IMR-90 (cell line): Measurements from ENCODE around the gene TRIM40. TPM values are rescaled to one million over a fixed set of nuclear protein-coding genes. Genes with fewer than 3 reads are reported as not detected.

Experiments used
- ATAC-seq: fragments of 200-7000 bp; cut with Tn5 transposase; 2 replicates; pipeline ENCODE4 v1.9.1; 2020; ENCODE audit warnings: low read depth, mild to moderate bottlenecking, moderate library complexity
- BruUV-seq: library from RNA; stranded (reverse); fragments of 400-500 nt; replicated peaks from 2 replicates; lab custom pipeline; 2021; lab: Mats Ljungman, UMichigan
- CTCF ChIA-PET: fragments of 300-600 bp; formaldehyde crosslinking; extraction: SDS; loops from one replicate; lab custom pipeline; 2021; ENCODE audit warnings: antibody characterized with exemption; lab: Yijun Ruan, JAX
- POLR2A ChIA-PET: fragments of 300-600 bp; sonication (Branson Sonifier 250); formaldehyde crosslinking; loops from one replicate; lab custom pipeline; 2022; ENCODE audit warnings: antibody characterized with exemption; ENCODE audit not compliant: unreplicated experiment; lab: Charles Lee
- DNase-seq: peaks from one replicate; pipeline ENCODE4 v3.0.0; 2013
- H2AFZ ChIP-seq: replicated peaks from 2 replicates; pipeline ENCODE3; 2013; ENCODE audit warnings: low read length, mild to moderate bottlenecking; ENCODE audit not compliant: poor library complexity
- H2AK5ac ChIP-seq: 2 replicates; pipeline ENCODE4 v1.6.1; 2013; ENCODE audit warnings: low read depth, low read length, inconsistent platforms
- H2AK9ac ChIP-seq: replicated peaks from 2 replicates; pipeline ENCODE3; 2013; ENCODE audit warnings: mild to moderate bottlenecking, low read depth, low read length, moderate library complexity; ENCODE audit not compliant: poor library complexity
- H2BK120ac ChIP-seq: 2 replicates; pipeline ENCODE4 v1.6.1; 2013; ENCODE audit warnings: low read depth, low read length, inconsistent platforms
- H2BK15ac ChIP-seq: 3 replicates; pipeline ENCODE4 v1.6.1; 2013; ENCODE audit warnings: low read depth, low read length, inconsistent platforms
- H2BK20ac ChIP-seq: 2 replicates; pipeline ENCODE4 v1.6.1; 2013; ENCODE audit warnings: low read depth, mild to moderate bottlenecking, inconsistent platforms, low read length, moderate library complexity
- H2BK5ac ChIP-seq: 2 replicates; pipeline ENCODE4 v1.6.1; 2013; ENCODE audit warnings: mild to moderate bottlenecking, low read depth, low read length, inconsistent platforms; ENCODE audit not compliant: poor library complexity, severe bottlenecking
- H3K14ac ChIP-seq: replicated peaks from 2 replicates; pipeline ENCODE4 v1.6.1; 2013; ENCODE audit warnings: low read depth, low read length, inconsistent platforms
- H3K18ac ChIP-seq: 2 replicates; pipeline ENCODE4 v1.6.1; 2013; ENCODE audit warnings: low read depth, low read length, control low read depth
- H3K23ac ChIP-seq: 2 replicates; pipeline ENCODE4 v1.6.1; 2013; ENCODE audit warnings: low read depth, low read length, inconsistent platforms
- H3K27ac ChIP-seq: 2 replicates; pipeline ENCODE4 v1.5.1; 2013; ENCODE audit warnings: mild to moderate bottlenecking, control low read depth, low read length; ENCODE audit not compliant: insufficient read depth
- H3K27me3 ChIP-seq: 2 replicates; pipeline ENCODE4 v1.6.1; 2013; ENCODE audit warnings: low read length; ENCODE audit not compliant: control insufficient read depth, insufficient read depth
- H3K36me3 ChIP-seq: 2 replicates; pipeline ENCODE4 v1.6.1; 2013; ENCODE audit warnings: low read length, mixed read lengths; ENCODE audit not compliant: control insufficient read depth, insufficient read depth
- H3K4ac ChIP-seq: 2 replicates; pipeline ENCODE4 v1.6.1; 2013; ENCODE audit warnings: low read depth, low read length, inconsistent platforms
- H3K4me1 ChIP-seq: 2 replicates; pipeline ENCODE4 v1.6.1; 2013; ENCODE audit warnings: low read length, mixed read lengths; ENCODE audit not compliant: control insufficient read depth, insufficient read depth
- H3K4me2 ChIP-seq: 2 replicates; pipeline ENCODE4 v1.6.1; 2013; ENCODE audit warnings: low read depth, mild to moderate bottlenecking, control low read depth, low read length, moderate library complexity
- H3K4me3 ChIP-seq: 2 replicates; pipeline ENCODE4 v1.5.1; 2013; ENCODE audit warnings: low read depth, mild to moderate bottlenecking, control low read depth, low read length, moderate library complexity; ENCODE audit not compliant: insufficient read depth
- H3K56ac ChIP-seq: 2 replicates; pipeline ENCODE4 v1.6.1; 2013; ENCODE audit warnings: low read length, inconsistent platforms; ENCODE audit not compliant: insufficient read depth; ENCODE audit errors: extremely low read depth
- H3K79me1 ChIP-seq, 2 experiments: 2 replicates each; pipeline ENCODE4 v1.6.1; 2013; ENCODE audit warnings: low read length in 2 of 2, inconsistent platforms in 1 of 2, low read depth in 1 of 2
- H3K9ac ChIP-seq: 2 replicates; pipeline ENCODE4 v1.6.1; 2013; ENCODE audit warnings: low read depth, low read length, control low read depth
- H3K9me1 ChIP-seq: 2 replicates; pipeline ENCODE4 v1.6.1; 2013; ENCODE audit warnings: low read length, inconsistent platforms; ENCODE audit not compliant: insufficient read depth
- H3K9me3 ChIP-seq: 2 replicates; pipeline ENCODE4 v1.6.1; 2013; ENCODE audit warnings: low read length; ENCODE audit not compliant: control insufficient read depth, insufficient read depth
- H4K20me1 ChIP-seq: 2 replicates; pipeline ENCODE4 v1.6.1; 2013; ENCODE audit warnings: low read length, inconsistent platforms; ENCODE audit not compliant: insufficient read depth
- H4K5ac ChIP-seq: 2 replicates; pipeline ENCODE4 v1.6.1; 2013; ENCODE audit warnings: mild to moderate bottlenecking, low read depth, low read length, control low read depth
- H4K8ac ChIP-seq, 2 experiments: 2 replicates each; pipeline ENCODE4 v1.6.1; 2013; ENCODE audit warnings: low read depth in 2 of 2, low read length in 2 of 2, control low read depth in 1 of 2, inconsistent platforms in 1 of 2
- H4K91ac ChIP-seq: 2 replicates; pipeline ENCODE4 v1.6.1; 2013; ENCODE audit warnings: low read depth, low read length, inconsistent platforms; ENCODE audit not compliant: insufficient read depth
- CEBPB ChIP-seq: IDR thresholded peaks from 2 replicates; pipeline ENCODE4 v1.6.1; 2012; ENCODE audit warnings: low read depth, low read length, improper control_type of control experiment
- ELK1 ChIP-seq: fragments of 150-350 bp; IDR thresholded peaks from 2 replicates; pipeline ENCODE4 v1.6.1; 2016; ENCODE audit warnings: low read depth, mild to moderate bottlenecking, low read length, moderate library complexity, borderline replicate concordance
- RAD21 ChIP-seq: IDR thresholded peaks from 2 replicates; pipeline ENCODE4 v1.6.1; 2012; ENCODE audit warnings: low read length, improper control_type of control experiment
- RFX5 ChIP-seq: IDR thresholded peaks from 2 replicates; pipeline ENCODE4 v1.8.0; 2012; ENCODE audit warnings: low read depth, mild to moderate bottlenecking, low read length, moderate library complexity
- WGBS, 2 experiments: methylation state at CpG; one replicate each; pipeline versions ENCODE4 v1.1.5 to v1.1.7; 2013; ENCODE audit warnings: missing lambda C conversion rate in 2 of 2; ENCODE audit not compliant: insufficient read length in 1 of 2; ENCODE audit errors: extremely low coverage in 2 of 2; 5-methylcytosine and 5-hydroxymethylcytosine counted together
- dilution Hi-C: fragments of 300-500 bp; cut with HindIII; formaldehyde crosslinking; loops from one replicate; pipeline ENCODE4 v1.14.3; 2018; ENCODE audit warnings: low sequenced_read_pairs; ENCODE audit not compliant: unreplicated experiment
- in situ Hi-C: fragments of 300-500 bp; cut with MboI; formaldehyde crosslinking; loops from 3 replicates; pipeline ENCODE4 v1.14.3; 2019; ENCODE audit warnings: low sequenced_read_pairs, inconsistent platforms, mixed read lengths
- intact Hi-C: fragments of 100-400 bp; cut with micrococcal nuclease; formaldehyde crosslinking; loops from 2 replicates; pipeline ENCODE4 v1.10.0; 2022
- polyA plus RNA-seq, 3 experiments: library from polyadenylated mRNA; depleted of rRNA; stranded (reverse); fragments of >200 nt; gene quantifications; 2 replicates each; pipeline ENCODE4 v1.2.3, GENCODE V29; 2012; ENCODE audit warnings: low replicate concordance in 1 of 3
- total RNA-seq: library from RNA; depleted of rRNA; stranded (reverse); fragments of >200 nt; gene quantifications from 2 replicates; pipeline ENCODE4 v1.2.3, GENCODE V29; 2012

Gene TRIM40
- total and polyA plus RNA-seq, 2 of the 4 experiments (the other 2 are of a cell fraction) = not detected

DNA sequence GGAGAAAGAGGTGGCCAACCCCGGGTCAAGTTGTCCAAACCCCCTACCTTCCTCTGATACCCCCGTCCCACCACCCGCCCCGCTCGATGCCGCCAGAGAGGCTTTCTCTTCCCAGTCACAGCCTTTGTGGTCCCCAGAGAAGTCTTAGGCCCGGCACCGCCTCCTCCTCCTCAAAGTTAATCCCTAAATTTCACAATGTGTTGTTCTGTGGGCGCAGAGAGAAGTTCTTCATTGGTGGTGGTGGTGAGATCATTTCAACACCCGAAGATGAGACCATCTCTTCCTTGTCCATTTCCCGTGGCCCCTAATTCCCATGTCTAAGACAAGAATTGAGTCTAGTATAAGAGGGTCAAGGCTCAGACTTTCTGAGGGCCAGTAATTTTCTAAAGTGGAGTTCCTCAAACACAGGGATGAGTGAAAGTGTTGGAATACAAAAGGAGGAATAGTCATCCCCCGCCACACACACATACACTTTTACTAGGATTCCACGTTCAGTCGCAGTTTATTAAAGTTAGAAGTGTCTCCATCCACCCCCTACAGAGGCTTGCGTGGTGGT lies 33.4 kb upstream of the TRIM40 start:
- no peak overlapping the region for H3K56ac ChIP-seq
- TF ChIP-seq RFX5 (no peak), ELK1 (no peak), RAD21 (no peak), CEBPB (peak; percentile 32; the same call in 1 of the 2 replicates)
- H2AK9ac ChIP-seq = no peak overlapping the region
- H4K20me1 ChIP-seq = no peaks in the 10 kb centered on the region
- H3K4me1 ChIP-seq = peaks cover 6% of the 10 kb centered on the region
- no peak overlapping the region for H3K27ac ChIP-seq
- BruUV-seq = no TSS peak
- no peak overlapping the region for H2BK120ac ChIP-seq
- H3K79me1 ChIP-seq = no peaks in the 10 kb centered on the region
- no peaks in the 10 kb centered on the region for H3K36me3 ChIP-seq
- no peaks in the 10 kb centered on the region; the same call in 1 of the 2 replicates for H3K9me1 ChIP-seq
- H3K14ac ChIP-seq = no peak overlapping the region
- WGBS, 2 experiments = no CpG with 5 or more reads among the region's 15 CpGs
- H4K5ac ChIP-seq = peak overlapping the region; percentile 71
- peak overlapping the region; percentile 73 to 88; a peak in 3 of 4 replicates for H4K8ac ChIP-seq
- dilution Hi-C loops = no loop called here
- H3K9ac ChIP-seq = peak overlapping the region; percentile 22
- no peak overlapping the region for H2BK15ac ChIP-seq
- H2AFZ ChIP-seq = peak overlapping the region; percentile 93
- H2AK5ac ChIP-seq = no peak overlapping the region
- H3K18ac ChIP-seq = peak overlapping the region; percentile 37; the same call in 1 of the 2 replicates
- no peak overlapping the region for H2BK20ac ChIP-seq
- intact Hi-C loops = loop anchor here (2.0 to 5.0 kb wide), 2 partner anchors 36 to 115 kb away; partner anchors contain the start of gene PPP1R11
- POLR2A ChIA-PET = no interaction called here
- H4K91ac ChIP-seq = peak overlapping the region; percentile 62; the same call in 1 of the 2 replicates
- DNase-seq = no peak
- H3K23ac ChIP-seq = no peak overlapping the region
- CTCF ChIA-PET = interaction anchor here (0.6 to 3.0 kb wide), 8 partner anchors 15 to 1064 kb away, joined by 3 to 54 read pairs (median 6); no protein-coding TSS in a partner anchor
- ATAC-seq = no peak
- peaks cover 52% of the 10 kb centered on the region for H3K27me3 ChIP-seq
- no peak overlapping the region for H2BK5ac ChIP-seq
- peak overlapping the region; percentile 33; the same call in 1 of the 2 replicates for H3K4me3 ChIP-seq
- 0 out of 2 replicates have a peak overlapping the region, but pooled peaks have one; percentile 49 for H3K4ac ChIP-seq
- peak overlapping the region; percentile 77 for H3K4me2 ChIP-seq
- in situ Hi-C loops = no loop called here
- H3K9me3 ChIP-seq = peaks cover 2% of the 10 kb centered on the region; the same call in 1 of the 2 replicates
